ENCODE measurements around the gene FREY1. TPM values are rescaled to one million over a fixed set of nuclear protein-coding genes. Genes with fewer than 3 reads are reported as not detected.

The FREY1 gene
- total and polyA plus RNA-seq, 9 of the 15 experiments (the other 6 are each of a cell fraction or from before 2014, with no cell fraction given) = 0.25 to 1.5 (median 1.1) TPM; not detected in 5

- TF ChIP-seq FOXO4 (CRISPR knock-in tag; IDR thresholded peaks at IDR 0.05) (no peak), POLR2B (IDR thresholded peaks at IDR 0.05; ENCODE audit: low read depth, partially characterized antibody) (peak; percentile 86), MCM7 (IDR thresholded peaks at IDR 0.05) (no peak), ZKSCAN3 (CRISPR knock-in tag; IDR thresholded peaks at IDR 0.05) (no peak), RAD51 (IDR thresholded peaks at IDR 0.05; ENCODE audit: borderline replicate concordance, low read depth) (0 out of 2 replicates have a peak, but pooled peaks have one; percentile 17), KLF1 (tag; IDR thresholded peaks at IDR 0.05) (no peak), ZNF347 (CRISPR knock-in tag; IDR thresholded peaks at IDR 0.05; ENCODE audit: low read depth) (no peak), ZNF384 (IDR thresholded peaks at IDR 0.05; ENCODE audit: low read depth, low read length) (no peak), ZNF740 (CRISPR knock-in tag; IDR thresholded peaks at IDR 0.05) (no peak), ZNF740 (tag; IDR thresholded peaks at IDR 0.05) (no peak), RBM25 (IDR thresholded peaks at IDR 0.05; ENCODE audit: low read depth, low read length, severe bottlenecking) (no peak), CBFA2T2 (conservative IDR thresholded peaks at IDR 0.05) (no peak), NEUROD1 (IDR thresholded peaks at IDR 0.05; ENCODE audit: borderline replicate concordance, low read depth, low read length, partially characterized antibody) (peak; percentile 44), ZBTB2 (IDR thresholded peaks at IDR 0.05) (peak; percentile 97), ZNF274 (IDR thresholded peaks at IDR 0.05; ENCODE audit: borderline replicate concordance, low read depth, low read length) (no peak), MEF2A (IDR thresholded peaks at IDR 0.05; ENCODE audit: control insufficient read depth, low read depth, low read length) (no peak), NKRF (IDR thresholded peaks at IDR 0.05; ENCODE audit: borderline replicate concordance) (peak; percentile 88; the same call in 1 of the 2 replicates), RBM39 (optimal IDR thresholded peaks at IDR 0.05; ENCODE audit: low read depth, low read length) (no peak), POLR2G (IDR thresholded peaks at IDR 0.05; ENCODE audit: low read depth, low read length) (peak; percentile 88), E2F3 (CRISPR knock-in tag; IDR thresholded peaks at IDR 0.05) (no peak), RBBP5 (IDR thresholded peaks at IDR 0.05; ENCODE audit: borderline replicate concordance, insufficient read depth, low read length, poor library complexity, severe bottlenecking) (peak; percentile 63), CXXC5 (CRISPR knock-in tag; IDR thresholded peaks at IDR 0.05) (peak; percentile 47; the same call in 1 of the 2 replicates)
These were observed 10.7 kb upstream of the FREY1 start, which contains the start of gene PEX16 (continued) for GRCh38 chr11:45917623-45918330.

Data from K562 (cell line).